ENCODE results near the gene JMJD8. TPM values are rescaled to one million over a fixed set of nuclear protein-coding genes. Genes with fewer than 3 reads are reported as not detected.
A peak's percentile ranks its signal among the peaks of the same experiment; 100 is the strongest.

Gene JMJD8
- total RNA-seq, 1 donor from 2014 or later = 158 TPM

DNA sequence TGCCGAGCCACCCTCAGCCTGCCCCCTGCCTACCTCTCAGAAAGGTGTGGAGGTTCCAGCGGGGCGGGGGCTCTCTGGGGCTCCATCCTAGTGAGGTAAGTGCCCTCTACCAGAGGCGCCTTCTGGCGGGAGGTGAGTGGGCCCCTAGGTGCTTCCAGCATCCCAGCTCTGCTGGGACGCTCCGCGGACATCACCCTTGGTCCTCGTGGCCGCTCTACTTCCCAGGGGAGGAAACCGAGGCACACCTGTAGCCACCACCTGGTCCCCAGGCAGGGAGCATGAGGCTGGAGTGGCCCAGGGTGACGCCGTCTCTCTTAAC, 41.1 kb downstream of the JMJD8 start:
- Histone ChIP-seq H3K4me1 (peaks cover 8 to 19% of the 10 kb centered on the region in 2 donors), H3K36me3 (no peaks in the 10 kb centered on the region), H3K9me3 (no peaks in the 10 kb centered on the region), H3K27ac (peak overlapping the region in 1 of 2 donors; percentile 3), H3K27me3 (no peaks in the 10 kb centered on the region), H3K4me3 (peak overlapping the region; percentile 86 to 92)
- intact Hi-C loops (cut with DNase I) = no loop called here
- TF ChIP-seq, protein P1, sequence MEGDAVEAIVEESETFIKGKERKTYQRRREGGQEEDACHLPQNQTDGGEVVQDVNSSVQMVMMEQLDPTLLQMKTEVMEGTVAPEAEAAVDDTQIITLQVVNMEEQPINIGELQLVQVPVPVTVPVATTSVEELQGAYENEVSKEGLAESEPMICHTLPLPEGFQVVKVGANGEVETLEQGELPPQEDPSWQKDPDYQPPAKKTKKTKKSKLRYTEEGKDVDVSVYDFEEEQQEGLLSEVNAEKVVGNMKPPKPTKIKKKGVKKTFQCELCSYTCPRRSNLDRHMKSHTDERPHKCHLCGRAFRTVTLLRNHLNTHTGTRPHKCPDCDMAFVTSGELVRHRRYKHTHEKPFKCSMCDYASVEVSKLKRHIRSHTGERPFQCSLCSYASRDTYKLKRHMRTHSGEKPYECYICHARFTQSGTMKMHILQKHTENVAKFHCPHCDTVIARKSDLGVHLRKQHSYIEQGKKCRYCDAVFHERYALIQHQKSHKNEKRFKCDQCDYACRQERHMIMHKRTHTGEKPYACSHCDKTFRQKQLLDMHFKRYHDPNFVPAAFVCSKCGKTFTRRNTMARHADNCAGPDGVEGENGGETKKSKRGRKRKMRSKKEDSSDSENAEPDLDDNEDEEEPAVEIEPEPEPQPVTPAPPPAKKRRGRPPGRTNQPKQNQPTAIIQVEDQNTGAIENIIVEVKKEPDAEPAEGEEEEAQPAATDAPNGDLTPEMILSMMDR (IDR thresholded peaks at IDR 0.05) = no peak
- DNase-seq (ENCODE audit: low spot score in 2 of 2) = no peak

DNA sequence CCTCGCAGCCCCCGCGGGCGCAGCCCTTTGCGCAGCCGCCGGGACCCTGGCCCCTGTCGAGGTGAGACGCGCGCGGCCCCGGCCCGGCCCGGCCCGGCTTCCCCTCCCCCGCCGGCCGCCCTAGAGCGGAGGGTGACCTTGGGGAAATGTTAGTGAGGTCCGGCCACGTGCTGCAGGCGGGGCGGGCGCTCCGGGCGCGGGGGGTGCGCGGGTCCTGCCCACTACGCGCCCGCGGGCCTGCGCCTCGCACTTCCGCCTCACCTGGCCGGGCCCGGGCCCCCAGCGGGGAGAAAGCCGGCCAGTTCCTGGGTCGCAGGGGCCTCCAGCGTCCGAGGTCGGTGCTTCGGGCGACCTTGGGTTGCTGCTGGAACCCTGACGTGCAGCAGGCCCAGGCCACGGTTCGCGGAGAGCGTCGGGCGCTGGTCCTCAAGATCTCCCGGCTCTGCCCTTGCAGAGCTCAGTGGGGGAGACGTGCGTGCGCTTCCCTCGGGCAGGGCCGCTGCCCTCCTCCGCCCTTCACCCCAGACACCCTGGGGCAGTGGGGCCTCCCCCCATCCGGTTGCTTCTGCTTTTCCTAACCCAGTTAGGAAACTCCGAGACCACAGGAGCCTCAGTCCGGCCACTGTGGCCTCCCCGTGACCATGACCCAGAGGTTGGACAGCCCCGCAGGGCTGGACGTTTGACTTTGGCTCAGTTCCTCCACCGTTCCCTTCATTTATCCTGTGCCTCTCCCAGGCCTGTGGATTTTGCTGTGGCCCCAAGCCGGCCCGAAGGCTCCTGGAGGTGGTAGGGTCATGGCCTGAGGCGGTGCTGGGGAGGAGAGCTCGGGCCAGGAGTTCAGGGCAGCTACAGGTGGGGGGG, 41.7 kb downstream of the JMJD8 start:
- no peak for DNase-seq (ENCODE audit: low spot score in 2 of 2)
- Histone ChIP-seq H3K4me1 (peaks cover 6 to 16% of the 10 kb centered on the region in 2 donors), H3K4me3 (peak overlapping the region; percentile 86 to 92), H3K27me3 (no peaks in the 10 kb centered on the region), H3K27ac (peak overlapping the region; percentile 52 to 72), H3K36me3 (no peaks in the 10 kb centered on the region), H3K9me3 (no peaks in the 10 kb centered on the region)
- intact Hi-C loops (cut with DNase I) = no loop called here
- TF ChIP-seq, protein P1 (IDR thresholded peaks at IDR 0.05) = no peak

DNA sequence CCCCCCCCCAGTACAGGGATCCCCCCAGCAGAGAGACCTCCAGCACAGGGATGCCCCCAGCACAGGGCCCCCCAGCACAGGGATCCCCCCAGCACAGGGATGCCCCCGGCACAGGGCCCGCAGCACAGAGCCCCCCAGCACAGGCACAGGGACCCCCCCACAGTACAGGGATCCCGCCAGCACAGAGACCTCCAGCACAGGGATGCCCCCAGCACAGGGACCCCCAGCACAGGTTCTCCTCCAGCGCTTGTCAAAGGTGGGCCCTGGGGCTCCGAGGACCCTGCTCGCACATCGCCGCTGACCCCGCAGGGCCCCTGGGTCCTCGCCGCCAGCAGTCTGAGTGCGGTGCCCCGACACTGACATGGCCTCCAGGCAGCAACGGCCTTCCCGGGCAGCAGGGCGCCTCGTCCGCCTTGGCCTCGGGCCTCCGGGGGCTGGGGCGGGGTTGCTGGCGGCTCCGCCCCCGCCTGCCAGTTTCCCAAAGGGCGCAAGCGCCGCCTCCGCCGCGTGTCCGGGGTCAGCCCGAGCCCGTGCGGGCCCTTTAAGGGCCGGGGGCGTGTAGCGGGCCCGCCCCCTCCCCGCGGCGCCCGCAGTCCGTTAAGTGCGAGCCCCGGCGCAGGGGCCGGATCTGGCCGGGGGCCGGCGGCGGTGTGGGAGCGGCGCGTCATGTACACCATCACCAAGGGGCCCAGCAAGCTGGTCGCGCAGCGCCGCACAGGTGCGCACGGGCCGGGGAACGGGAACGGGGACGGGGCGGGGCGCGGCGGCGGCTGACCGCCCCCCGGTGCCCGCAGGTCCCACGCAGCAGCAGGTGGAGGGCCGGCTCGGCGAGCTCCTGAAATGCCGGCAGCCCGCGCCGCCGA, 42.6 kb downstream of the JMJD8 start, which contains the start of gene MCRIP2:
TSS of gene MCRIP2 (plus strand) at position 503 of the 863 bp plus-strand sequence. CDS start at position 667, 164 bp downstream.
- Histone ChIP-seq H3K4me1 (peaks cover 6 to 18% of the 10 kb centered on the region in 2 donors), H3K27ac (peak within 1 kb of the TSS; percentile 52 to 72), H3K4me3 (peak within 1 kb of the TSS; percentile 86 to 92), H3K9me3 (no peaks in the 10 kb centered on the region), H3K27me3 (no peaks in the 10 kb centered on the region), H3K36me3 (no peaks in the 10 kb centered on the region)
- DNase-seq (ENCODE audit: low spot score in 2 of 2) = peak in 1 of 2 donors; percentile 90
- TF ChIP-seq, protein P1 (IDR thresholded peaks at IDR 0.05) = no peak
- intact Hi-C loops (cut with DNase I) = no loop called here

DNA sequence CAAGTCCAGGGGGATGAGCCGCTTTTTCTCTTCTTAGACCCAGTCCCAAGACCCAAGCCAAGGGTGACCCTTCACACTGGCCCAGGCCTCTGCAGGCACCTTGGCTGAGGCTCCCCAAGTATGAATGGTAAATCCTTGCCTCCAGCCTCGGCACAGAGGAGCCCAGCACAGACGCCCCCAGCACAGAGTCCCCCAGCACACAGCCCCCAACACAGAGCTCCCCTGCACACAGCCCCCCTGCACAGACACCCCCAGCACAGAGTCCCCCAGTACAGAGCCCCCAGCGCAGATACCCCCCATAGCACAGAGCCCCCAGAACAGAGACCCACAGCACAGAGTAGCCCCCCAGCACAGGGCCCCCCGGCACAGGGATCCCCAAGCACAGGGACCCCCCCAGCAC, 43.5 kb downstream of the JMJD8 start:
- intact Hi-C loops (cut with DNase I) = no loop called here
- no peaks in the 10 kb centered on the region for H3K36me3 ChIP-seq
- no peak overlapping the region for H3K27ac ChIP-seq
- no peak for DNase-seq (ENCODE audit: low spot score in 2 of 2)
- no peaks in the 10 kb centered on the region for H3K27me3 ChIP-seq
- H3K4me3 ChIP-seq = no peak overlapping the region
- TF ChIP-seq, protein P1 (IDR thresholded peaks at IDR 0.05) = no peak
- H3K9me3 ChIP-seq = no peaks in the 10 kb centered on the region
- H3K4me1 ChIP-seq = peaks cover 7 to 20% of the 10 kb centered on the region in 2 donors

DNA sequence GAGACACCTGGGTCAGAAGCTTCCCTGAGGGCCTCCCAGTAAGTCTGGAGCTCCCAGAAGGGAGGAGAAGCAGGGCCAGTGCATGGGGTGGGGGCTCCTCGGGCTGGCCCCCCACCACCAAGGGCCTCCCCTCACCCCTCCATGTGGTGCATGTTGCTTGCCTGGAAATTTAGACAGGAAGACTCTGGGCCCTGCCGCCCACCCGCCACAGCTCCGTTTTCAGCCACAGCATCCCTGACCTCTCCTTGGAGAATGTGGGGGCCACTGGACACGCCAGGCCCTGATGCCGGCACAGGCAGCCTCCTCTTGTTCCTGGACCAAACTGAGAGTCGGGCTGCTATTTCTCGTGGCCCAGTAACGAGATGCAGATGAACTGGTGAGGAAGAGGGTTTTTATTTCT, 45.3 kb downstream of the JMJD8 start:
- Histone ChIP-seq H3K9me3 (no peaks in the 10 kb centered on the region), H3K36me3 (peaks cover 5% of the 10 kb centered on the region in 2 donors), H3K27ac (no peak overlapping the region), H3K4me3 (no peak overlapping the region), H3K27me3 (no peaks in the 10 kb centered on the region), H3K4me1 (peaks cover 12 to 27% of the 10 kb centered on the region in 2 donors)
- no peak for DNase-seq (ENCODE audit: low spot score in 2 of 2)
- intact Hi-C loops (cut with DNase I) = loop anchor here (5.0 kb wide), 1 partner anchor 973 kb away; the partner anchor contains the start of genes CRAMP1 and IFT140
- TF ChIP-seq, protein P1 (IDR thresholded peaks at IDR 0.05) = no peak
